Measurements from ENCODE around the gene LAMA4. TPM values are rescaled to one million over a fixed set of nuclear protein-coding genes. Genes with fewer than 3 reads are reported as not detected.
"Not testable (repeated sequence)": the region's sequence is repeated elsewhere in the genome, so short reads cannot be mapped to it uniquely, and the experiment has no call there.

Gene LAMA4
- total RNA-seq, 6 experiments from 2014 or later, result 80.6 to 130 (median 89.8) TPM

DNA sequence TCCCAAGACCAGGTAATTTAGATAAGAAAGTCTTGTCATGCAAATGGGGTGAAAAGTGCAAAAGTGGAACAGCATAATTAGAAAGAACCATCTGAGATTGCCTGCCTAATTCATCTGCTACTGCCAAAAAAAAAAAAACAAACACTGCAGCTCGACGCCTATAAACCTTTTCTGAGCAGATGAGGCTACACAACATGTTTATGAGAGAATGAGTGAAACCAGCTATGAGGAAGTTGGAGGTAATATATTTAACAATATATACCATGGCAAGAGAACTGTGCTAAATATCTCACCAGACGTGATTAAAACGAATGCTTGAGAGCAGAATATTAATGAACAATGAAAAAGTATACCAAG lies 50.0 kb downstream of the LAMA4 start:
- Mint-ChIP-seq H3K36me3 (ENCODE audit: low read depth) (peaks cover 58% of the 10 kb centered on the region), H3K4me3 (peak overlapping the region; percentile 47), H3K4me1 (ENCODE audit: low read depth) (peaks cover 71% of the 10 kb centered on the region), H3K27ac (peak overlapping the region; percentile 96), H3K9me3 (peaks cover 4% of the 10 kb centered on the region; the same call in 1 of the 2 replicates), H3K27me3 (ENCODE audit: insufficient read depth) (no peaks in the 10 kb centered on the region; the same call in 1 of the 2 replicates)
- no peak for DNase-seq
- TF ChIP-seq, protein P1, sequence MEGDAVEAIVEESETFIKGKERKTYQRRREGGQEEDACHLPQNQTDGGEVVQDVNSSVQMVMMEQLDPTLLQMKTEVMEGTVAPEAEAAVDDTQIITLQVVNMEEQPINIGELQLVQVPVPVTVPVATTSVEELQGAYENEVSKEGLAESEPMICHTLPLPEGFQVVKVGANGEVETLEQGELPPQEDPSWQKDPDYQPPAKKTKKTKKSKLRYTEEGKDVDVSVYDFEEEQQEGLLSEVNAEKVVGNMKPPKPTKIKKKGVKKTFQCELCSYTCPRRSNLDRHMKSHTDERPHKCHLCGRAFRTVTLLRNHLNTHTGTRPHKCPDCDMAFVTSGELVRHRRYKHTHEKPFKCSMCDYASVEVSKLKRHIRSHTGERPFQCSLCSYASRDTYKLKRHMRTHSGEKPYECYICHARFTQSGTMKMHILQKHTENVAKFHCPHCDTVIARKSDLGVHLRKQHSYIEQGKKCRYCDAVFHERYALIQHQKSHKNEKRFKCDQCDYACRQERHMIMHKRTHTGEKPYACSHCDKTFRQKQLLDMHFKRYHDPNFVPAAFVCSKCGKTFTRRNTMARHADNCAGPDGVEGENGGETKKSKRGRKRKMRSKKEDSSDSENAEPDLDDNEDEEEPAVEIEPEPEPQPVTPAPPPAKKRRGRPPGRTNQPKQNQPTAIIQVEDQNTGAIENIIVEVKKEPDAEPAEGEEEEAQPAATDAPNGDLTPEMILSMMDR (IDR thresholded peaks at IDR 0.05), result no peak

DNA sequence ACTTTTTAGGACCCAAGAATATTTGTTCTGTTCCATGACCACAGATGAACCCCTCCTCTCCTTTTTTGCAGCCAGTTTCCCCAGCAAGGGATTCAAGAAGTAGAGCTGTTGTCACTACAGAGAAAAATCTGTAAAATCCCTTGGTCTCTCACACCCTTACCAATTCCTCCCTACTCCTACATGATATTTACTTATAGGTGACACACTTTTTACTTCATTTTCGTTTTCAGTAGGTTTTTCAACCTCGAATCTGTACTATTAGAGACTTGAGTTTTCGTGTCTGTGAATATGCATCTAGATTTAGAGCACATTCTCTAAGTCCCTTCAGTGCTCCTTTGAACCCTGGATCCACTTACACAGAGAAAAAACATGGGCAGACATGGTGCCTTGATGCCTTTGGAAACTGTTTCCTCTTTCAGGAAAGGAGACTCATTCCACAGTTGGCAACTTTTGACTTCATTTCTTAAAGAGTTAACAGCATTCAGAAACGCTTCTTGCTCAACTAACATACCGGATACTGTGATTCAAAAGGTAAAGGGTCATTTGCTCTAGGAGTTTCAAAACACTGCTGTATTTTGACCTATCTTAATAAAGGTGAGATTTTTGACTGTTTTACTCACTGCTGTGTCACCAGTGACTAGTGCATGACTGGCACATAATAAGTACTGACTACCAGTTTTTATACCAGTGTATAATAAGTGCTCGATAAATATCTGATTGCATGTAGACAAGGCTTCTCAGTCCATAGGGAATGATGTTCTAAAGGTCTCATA lies 50.6 kb downstream of the LAMA4 start:
- DNase-seq, result peak; percentile 88
- peaks cover 71% of the 10 kb centered on the region for H3K4me1 Mint-ChIP-seq (ENCODE audit: low read depth)
- no peaks in the 10 kb centered on the region; the same call in 1 of the 2 replicates for H3K27me3 Mint-ChIP-seq (ENCODE audit: insufficient read depth)
- peaks cover 60% of the 10 kb centered on the region for H3K36me3 Mint-ChIP-seq (ENCODE audit: low read depth)
- H3K27ac Mint-ChIP-seq, result peak overlapping the region; percentile 96
- peak overlapping the region; percentile 80 for H3K4me3 Mint-ChIP-seq
- TF ChIP-seq, protein P1 (IDR thresholded peaks at IDR 0.05), result no peak
- H3K9me3 Mint-ChIP-seq, result peaks cover 4% of the 10 kb centered on the region; the same call in 1 of the 2 replicates

DNA sequence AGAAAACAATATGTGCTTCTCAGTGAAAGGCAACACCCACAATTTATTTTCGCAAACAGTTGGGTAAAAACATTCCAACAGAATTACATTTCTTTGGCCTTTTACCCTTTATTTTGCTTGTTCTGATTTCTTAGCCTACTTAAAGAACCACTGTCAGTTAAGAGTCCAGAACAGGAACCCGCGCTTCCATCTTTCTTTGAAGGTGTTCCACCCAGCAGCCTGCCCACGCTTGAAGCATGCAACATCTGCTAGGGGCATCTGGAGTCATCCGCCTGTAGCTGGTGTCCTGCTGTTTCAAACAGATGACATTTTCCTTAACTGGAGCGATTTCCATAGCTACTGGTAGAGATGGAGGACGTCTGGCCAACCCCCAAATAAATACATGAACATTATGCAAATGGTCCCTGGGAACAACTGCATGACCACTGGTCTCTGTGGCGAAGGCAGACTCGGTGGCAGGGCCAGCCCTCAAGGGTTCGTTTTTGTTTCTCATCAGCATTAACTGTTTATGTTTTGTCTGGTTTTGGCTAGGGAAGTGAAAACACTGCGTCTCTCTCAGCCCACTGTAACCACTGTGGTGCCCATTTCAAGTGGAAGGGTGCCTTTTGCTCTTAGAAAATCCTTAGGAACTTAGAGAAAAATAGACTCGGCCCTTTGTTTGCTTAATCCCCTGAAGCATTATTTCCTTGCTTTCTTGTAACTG lies 51.6 kb downstream of the LAMA4 start:
- peaks cover 59% of the 10 kb centered on the region for H3K36me3 Mint-ChIP-seq (ENCODE audit: low read depth)
- peak overlapping the region; percentile 96 for H3K27ac Mint-ChIP-seq
- H3K4me3 Mint-ChIP-seq, result peak overlapping the region; percentile 80
- H3K27me3 Mint-ChIP-seq (ENCODE audit: insufficient read depth), result no peaks in the 10 kb centered on the region
- H3K4me1 Mint-ChIP-seq (ENCODE audit: low read depth), result peaks cover 61% of the 10 kb centered on the region
- TF ChIP-seq, protein P1 (IDR thresholded peaks at IDR 0.05), result no peak
- DNase-seq, result no peak
- peaks cover 4% of the 10 kb centered on the region; the same call in 1 of the 2 replicates for H3K9me3 Mint-ChIP-seq

DNA sequence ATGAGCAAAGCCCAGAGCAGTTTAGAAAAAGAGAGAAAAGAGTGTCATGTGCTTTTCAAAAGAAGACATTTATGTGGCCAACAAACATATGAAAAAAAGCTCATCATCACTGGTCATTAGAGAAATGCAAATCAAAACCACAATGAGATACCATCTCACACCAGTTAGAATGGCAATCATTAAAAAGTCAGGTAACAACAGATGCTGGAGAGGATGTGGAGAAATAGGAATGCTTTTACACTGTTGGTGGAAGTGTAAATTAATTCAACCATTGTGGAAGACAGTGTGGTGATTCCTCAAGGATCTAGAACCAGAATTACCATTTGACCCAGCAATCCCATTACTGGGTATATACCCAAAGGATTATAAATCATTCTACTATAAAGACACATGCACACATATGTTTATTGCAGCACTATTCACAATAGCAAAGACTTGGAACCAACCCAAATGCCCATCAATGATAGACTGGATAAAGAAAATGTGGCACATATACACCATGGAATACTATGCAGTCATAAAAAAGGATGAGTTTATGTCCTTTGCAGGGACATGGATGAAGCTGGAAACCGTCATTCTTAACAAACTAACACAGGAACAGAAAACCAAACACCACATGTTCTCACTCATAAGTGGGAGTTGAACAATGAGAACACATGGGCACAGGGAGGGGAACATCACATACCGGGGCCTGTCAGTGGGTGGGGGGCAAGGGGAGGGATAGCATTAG lies 54.0 kb downstream of the LAMA4 start:
- Mint-ChIP-seq H3K4me1 (ENCODE audit: low read depth) (peaks cover 36% of the 10 kb centered on the region), H3K36me3 (ENCODE audit: low read depth) (peaks cover 43% of the 10 kb centered on the region)
- not testable (repeated sequence) for DNase-seq; H3K27me3 Mint-ChIP-seq (ENCODE audit: insufficient read depth); H3K27ac Mint-ChIP-seq; H3K4me3 Mint-ChIP-seq; H3K9me3 Mint-ChIP-seq

DNA sequence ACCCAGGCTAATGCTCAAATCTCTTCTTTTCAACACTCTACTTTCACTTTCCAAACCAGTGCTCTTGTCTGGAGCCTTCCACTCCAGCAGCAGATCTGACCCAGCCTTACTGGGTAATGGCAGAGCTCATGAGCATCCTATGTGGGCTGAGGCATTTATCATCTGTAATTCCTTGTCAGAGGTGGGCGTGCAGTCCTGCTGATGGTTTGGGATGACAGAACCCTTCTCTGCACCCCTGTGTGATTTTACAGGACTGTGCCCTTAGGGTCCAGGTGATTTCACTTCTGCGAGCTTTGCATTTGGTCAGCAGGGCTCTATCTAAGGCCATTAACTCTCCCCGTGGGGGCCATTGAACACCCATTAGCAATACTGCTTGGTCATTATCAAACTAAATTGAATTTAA lies 55.4 kb downstream of the LAMA4 start:
- Mint-ChIP-seq H3K27ac (no peak overlapping the region), H3K36me3 (ENCODE audit: low read depth) (peaks cover 43% of the 10 kb centered on the region), H3K4me3 (no peak overlapping the region), H3K27me3 (ENCODE audit: insufficient read depth) (no peaks in the 10 kb centered on the region), H3K4me1 (ENCODE audit: low read depth) (peaks cover 23% of the 10 kb centered on the region), H3K9me3 (peaks cover 4% of the 10 kb centered on the region; the same call in 1 of the 2 replicates)
- DNase-seq, result no peak
- TF ChIP-seq, protein P1 (IDR thresholded peaks at IDR 0.05), result no peak

All from HFFc6 (cell line).